Adipocyte (in vitro differentiated cells): Measurements from ENCODE around the gene CAMTA1.
A peak's percentile ranks its signal among the peaks of the same experiment; 100 is the strongest.

ENCODE experiments used
- DNase-seq: peaks from one replicate; pipeline ENCODE4 v3.0.0-alpha.2; 2015; ENCODE audit warnings: low read depth
- H3K27me3 ChIP-seq: replicated peaks from 2 replicates; pipeline ENCODE4 v1.7.0; 2013; ENCODE audit warnings: mild to moderate bottlenecking, low read length, moderate library complexity; ENCODE audit not compliant: control insufficient read depth, insufficient read depth
- H3K36me3 ChIP-seq: 2 replicates; pipeline ENCODE4 v1.7.0; 2013; ENCODE audit warnings: low read length, mild to moderate bottlenecking, moderate library complexity; ENCODE audit not compliant: control insufficient read depth, insufficient read depth, severe bottlenecking
- H3K4me1 ChIP-seq: 2 replicates; pipeline ENCODE4 v1.7.0; 2013; ENCODE audit warnings: mild to moderate bottlenecking, low read length, moderate library complexity; ENCODE audit not compliant: control insufficient read depth, insufficient read depth
- H3K4me3 ChIP-seq: 2 replicates; pipeline ENCODE4 v1.7.0; 2013; ENCODE audit warnings: mild to moderate bottlenecking, low read length, moderate library complexity
- H3K9ac ChIP-seq: 2 replicates; pipeline ENCODE4 v1.7.0; 2013; ENCODE audit warnings: mild to moderate bottlenecking, low read length, moderate library complexity
- H3K9me3 ChIP-seq: 2 replicates; pipeline ENCODE4 v1.7.0; 2013; ENCODE audit warnings: mild to moderate bottlenecking, low read length, moderate library complexity; ENCODE audit not compliant: control insufficient read depth

Gene CAMTA1

DNA sequence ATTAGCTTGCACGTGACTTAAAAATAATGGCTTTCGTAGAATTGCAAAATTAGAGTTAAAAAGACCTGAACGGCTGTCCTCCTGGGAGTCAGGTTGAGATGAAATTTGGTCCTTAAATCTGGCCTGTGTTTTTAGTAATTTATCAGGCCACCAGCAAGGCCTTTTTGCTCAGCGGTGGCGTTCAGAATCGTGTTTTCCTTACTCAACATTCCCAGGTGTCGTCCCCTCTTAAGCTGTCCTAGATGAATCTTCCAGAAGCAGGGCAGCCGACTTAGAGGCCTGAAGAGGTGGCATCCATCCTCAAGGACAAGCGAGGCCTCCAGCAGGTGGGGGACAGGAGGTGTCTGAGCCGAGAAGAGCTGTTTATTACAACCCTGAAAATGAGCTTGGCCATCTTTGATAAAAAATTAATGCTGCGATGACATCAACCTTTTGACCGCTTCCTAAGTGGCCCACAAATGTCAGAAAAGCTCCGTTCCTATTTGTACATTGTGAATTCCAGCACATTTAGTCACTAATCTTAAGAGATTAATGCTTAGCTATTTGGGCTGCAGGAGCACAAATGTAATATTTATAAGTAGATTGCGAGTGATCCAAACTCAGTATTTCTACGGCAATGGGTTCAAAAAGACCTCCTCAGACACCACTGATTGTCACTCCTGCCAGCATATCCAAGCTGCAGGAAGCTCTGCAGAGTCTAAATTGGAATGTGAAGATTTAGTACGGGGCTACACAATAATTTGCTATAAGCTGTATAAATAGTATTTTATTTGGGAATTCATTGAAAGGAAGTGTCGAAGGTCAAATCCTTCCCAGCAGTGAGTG is 641.7 kb downstream of the CAMTA1 start:
- no peaks in the 10 kb centered on the region for H3K4me1 ChIP-seq
- H3K36me3 ChIP-seq: no peaks in the 10 kb centered on the region
- H3K9ac ChIP-seq: no peak overlapping the region
- peaks cover 16% of the 10 kb centered on the region for H3K27me3 ChIP-seq
- H3K4me3 ChIP-seq: no peak overlapping the region
- no peaks in the 10 kb centered on the region for H3K9me3 ChIP-seq
- no peak for DNase-seq

DNA sequence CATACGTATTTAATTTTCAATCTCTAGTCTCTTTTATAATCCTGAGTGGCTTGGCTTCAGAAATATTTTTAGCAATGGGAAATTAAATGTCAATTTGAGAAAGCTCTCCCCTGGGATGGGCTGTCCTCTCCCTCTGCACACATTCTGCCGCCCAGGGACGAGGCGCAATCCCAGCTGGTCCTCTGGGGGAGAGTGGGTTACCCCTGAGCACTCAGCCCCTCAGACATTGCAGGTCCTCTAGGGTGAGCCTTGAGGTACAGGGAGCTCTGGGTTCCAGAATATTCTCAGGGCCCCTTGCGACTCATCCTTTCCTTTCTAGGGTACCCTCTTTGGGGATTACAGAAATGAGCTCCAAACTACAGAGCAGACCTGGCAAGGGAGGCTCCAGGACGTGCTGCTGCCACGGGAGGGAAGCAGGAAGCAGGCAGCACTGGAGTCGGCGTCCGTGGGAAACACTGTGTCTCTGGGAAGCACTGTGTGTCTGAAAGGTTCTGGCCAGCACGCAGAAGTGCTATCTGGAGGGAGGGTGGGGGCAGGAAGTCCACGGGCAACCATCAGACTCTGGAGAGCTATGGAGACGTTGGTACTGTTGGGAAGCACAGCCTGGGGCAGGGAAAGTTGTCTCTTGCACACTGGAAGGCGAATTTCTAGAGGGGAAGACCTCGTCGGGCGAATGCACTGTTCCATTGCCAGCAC is 642.5 kb downstream of the CAMTA1 start:
- Histone ChIP-seq H3K9ac (no peak overlapping the region), H3K4me3 (no peak overlapping the region), H3K9me3 (no peaks in the 10 kb centered on the region), H3K27me3 (peaks cover 20% of the 10 kb centered on the region), H3K36me3 (no peaks in the 10 kb centered on the region), H3K4me1 (no peaks in the 10 kb centered on the region)
- no peak for DNase-seq

DNA sequence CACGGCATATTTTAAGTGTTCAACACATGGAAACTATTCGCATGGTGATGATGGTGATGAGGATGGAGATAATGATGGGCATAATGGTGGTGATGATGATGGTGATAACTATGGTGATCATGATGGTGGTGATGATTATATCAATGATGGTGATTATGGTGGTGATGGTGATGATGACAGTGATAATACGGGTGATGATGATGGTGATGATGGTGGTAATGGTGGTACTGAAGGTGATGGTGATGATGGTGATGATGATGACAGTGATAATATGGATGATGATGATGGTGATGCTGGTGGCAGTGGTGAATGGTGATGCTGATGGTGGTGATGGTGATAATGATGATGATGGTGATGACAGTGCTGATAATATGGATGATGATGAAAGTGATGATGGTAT is 644.0 kb downstream of the CAMTA1 start:
- Histone ChIP-seq H3K27me3 (peaks cover 28% of the 10 kb centered on the region), H3K4me3 (no peak overlapping the region), H3K9me3 (peaks cover 1% of the 10 kb centered on the region), H3K9ac (no peak overlapping the region), H3K36me3 (no peaks in the 10 kb centered on the region), H3K4me1 (no peaks in the 10 kb centered on the region)
- no peak for DNase-seq

DNA sequence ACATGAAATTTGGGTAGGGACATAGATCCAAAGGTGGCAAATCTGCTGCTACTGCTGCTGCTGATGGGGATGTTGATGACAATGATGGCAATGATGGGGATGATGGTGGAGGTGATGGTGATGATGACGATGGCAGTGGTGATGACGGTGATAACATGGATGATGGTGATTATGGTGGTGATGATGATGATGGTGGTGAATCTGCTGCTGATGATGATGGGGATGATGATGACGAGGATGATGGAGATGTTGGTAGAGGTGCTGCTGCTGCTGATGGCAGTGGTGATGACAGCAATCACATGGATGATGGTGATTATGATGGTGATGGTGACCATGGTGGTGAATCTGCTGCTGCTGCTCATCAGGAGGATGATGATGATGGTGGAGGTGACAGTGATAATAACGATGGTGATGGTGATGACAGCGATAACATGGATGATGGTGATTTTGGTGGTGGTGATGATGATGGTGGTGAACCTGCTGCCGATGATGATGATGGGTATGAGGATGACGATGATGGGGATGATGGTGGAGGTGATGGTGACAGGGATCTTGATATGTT is 644.9 kb downstream of the CAMTA1 start:
- Histone ChIP-seq H3K9me3 (peaks cover 5% of the 10 kb centered on the region), H3K9ac (no peak overlapping the region), H3K36me3 (no peaks in the 10 kb centered on the region), H3K4me1 (no peaks in the 10 kb centered on the region), H3K4me3 (no peak overlapping the region), H3K27me3 (peaks cover 30% of the 10 kb centered on the region)
- no peak for DNase-seq

DNA sequence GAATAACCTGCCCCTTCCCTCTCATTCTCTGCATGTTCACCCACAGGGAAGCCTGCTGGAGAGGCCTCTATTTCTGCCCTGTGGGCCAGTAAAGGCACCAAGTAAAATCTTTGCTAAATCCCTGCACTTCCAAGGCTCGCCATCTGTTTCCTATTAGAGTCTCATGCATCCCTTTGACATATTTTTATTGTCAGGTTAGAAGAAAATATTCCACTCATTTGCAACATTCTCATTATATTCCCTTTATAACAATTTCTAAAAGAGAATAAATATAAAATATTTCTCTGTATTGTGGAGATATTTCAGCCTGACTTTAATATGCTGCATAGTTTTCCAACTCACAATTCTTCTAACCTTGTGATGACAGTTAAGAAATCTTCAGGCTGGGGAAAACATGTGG is 645.4 kb downstream of the CAMTA1 start:
- DNase-seq: peak; percentile 69
- Histone ChIP-seq H3K4me3 (no peak overlapping the region), H3K4me1 (no peaks in the 10 kb centered on the region), H3K9me3 (peaks cover 5% of the 10 kb centered on the region), H3K9ac (no peak overlapping the region), H3K27me3 (peaks cover 35% of the 10 kb centered on the region), H3K36me3 (no peaks in the 10 kb centered on the region)

DNA sequence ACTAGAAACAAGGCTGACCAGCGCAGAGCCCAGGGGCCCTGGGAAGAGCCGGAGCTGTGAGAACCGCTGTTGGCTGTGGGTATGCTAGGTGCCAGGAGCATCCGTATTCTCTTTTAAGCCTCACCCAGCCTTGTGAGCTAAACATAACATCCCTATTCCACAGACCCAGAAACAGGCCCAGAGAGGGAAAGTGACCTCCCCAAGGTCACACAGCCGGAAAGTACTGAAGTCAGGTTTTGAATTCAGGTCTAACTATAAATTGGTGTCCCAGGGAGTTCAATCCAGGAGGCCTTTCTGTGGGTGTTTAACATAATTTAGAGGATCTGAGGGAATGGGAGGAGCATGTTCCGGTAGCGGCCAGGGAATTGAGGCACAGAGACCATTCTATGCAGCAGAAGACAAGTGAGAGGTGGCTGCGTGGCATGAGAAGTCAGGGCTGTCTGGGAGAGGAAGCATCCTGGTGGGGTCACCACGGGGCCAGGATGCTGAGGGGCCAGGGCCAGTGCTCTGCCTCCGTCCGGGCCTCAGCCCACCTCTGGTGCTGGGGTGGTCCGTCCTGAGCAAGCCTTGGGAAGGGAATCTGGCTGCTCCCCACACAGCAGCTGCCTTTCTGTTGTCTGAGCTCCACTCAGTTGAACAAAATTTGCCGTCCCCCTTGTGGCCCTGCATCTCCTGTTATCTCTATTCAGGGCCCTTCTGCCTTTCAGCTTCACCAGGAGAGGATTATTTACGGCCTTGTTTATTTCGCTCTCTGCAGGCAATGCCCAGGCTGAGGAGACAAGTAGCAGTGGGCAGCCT is 647.0 kb downstream of the CAMTA1 start:
- Histone ChIP-seq H3K9me3 (peaks cover 5% of the 10 kb centered on the region), H3K9ac (no peak overlapping the region), H3K4me3 (no peak overlapping the region), H3K36me3 (no peaks in the 10 kb centered on the region), H3K27me3 (peaks cover 36% of the 10 kb centered on the region), H3K4me1 (no peaks in the 10 kb centered on the region)
- no peak for DNase-seq

DNA sequence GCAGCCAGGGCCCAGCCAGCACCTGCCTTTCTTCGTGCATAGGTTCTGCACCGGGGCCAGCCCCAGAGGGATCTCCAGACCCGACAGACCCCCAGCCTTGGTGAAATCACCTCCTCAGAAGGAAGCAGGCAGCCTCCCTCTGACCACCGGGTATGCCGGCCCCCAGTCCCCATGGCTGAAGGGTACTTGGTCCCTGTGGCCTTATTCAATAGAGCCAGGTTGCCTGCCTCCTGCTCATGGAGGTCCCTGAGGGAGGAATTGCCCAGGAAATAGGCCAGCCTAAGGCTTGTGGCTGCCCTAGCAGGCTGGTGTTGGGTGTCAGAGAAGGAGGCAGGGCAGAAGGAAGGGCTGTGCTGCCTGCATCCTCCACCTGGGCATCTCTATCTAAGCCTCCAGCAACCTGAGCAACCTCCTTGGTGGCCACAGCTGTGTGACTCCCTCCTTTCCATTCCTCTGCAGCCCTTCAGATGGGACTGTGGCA is 647.7 kb downstream of the CAMTA1 start:
- Histone ChIP-seq H3K27me3 (peaks cover 33% of the 10 kb centered on the region), H3K9ac (no peak overlapping the region), H3K9me3 (peaks cover 5% of the 10 kb centered on the region), H3K4me1 (no peaks in the 10 kb centered on the region), H3K4me3 (no peak overlapping the region), H3K36me3 (no peaks in the 10 kb centered on the region)
- DNase-seq: no peak

DNA sequence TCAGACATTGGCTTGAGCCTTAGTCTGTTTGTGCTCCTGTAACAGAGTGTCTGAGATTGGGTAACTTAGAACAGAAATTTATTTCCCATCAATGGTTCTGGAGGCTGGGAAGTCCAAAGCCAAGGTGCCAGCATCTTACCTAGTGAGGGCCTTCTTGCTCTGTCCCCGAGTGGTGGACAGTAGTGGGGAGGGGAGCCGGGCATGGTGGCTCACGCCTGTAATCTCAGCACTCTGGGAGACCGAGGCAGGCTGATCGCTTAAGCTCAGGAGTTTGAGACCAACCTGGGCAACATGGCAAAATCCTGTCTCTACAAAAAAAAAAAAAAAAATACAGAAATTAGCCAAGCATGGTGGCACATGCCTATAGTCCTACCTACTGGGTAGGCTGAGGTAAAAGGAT is 649.3 kb downstream of the CAMTA1 start:
- H3K9ac ChIP-seq: no peak overlapping the region
- H3K4me3 ChIP-seq: no peak overlapping the region
- H3K9me3 ChIP-seq: peaks cover 5% of the 10 kb centered on the region
- H3K4me1 ChIP-seq: no peaks in the 10 kb centered on the region
- no peaks in the 10 kb centered on the region for H3K36me3 ChIP-seq
- peaks cover 29% of the 10 kb centered on the region for H3K27me3 ChIP-seq
- DNase-seq: no peak

DNA sequence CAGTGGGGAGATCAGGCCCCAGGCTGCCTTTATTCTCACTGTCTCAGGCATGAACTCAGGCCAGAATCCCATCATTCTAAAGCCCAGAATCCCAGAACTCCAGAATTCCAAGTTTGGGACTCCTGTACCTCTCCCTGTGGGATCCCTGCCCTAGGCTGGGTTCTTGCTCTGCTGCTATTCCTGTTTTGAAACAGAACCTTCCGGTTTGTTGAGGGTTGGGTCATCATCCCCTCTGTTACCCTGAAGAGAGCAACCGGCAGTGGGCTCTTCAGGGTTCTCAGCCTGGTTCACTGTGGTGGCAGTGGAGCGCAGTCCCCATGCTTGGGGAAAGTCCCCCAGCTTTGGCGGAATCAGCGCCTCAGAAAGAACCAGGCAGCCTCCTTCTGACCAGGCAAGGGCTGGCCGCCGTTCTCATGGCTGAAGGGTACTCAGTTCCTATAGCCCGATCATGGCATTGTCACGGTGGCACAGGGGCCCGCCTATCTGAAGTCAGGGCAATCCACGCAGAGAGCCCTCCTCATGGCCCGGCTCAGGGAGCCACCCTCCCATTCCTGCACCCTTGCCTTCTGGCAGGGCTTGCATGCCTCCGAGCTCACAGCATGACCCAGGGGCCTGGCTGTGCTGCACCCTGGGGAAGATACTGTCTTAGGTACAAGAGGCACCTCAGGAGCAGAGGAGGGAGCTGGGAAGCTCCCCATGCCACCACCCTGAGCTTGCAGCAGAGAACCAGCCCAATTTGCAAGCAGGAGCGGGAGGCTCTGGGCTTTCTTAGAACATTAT is 650.2 kb downstream of the CAMTA1 start:
- no peak overlapping the region for H3K9ac ChIP-seq
- DNase-seq: no peak
- H3K9me3 ChIP-seq: peaks cover 5% of the 10 kb centered on the region
- no peaks in the 10 kb centered on the region for H3K36me3 ChIP-seq
- H3K27me3 ChIP-seq: peaks cover 29% of the 10 kb centered on the region
- peaks cover under 1% of the 10 kb centered on the region for H3K4me1 ChIP-seq
- H3K4me3 ChIP-seq: no peak overlapping the region

DNA sequence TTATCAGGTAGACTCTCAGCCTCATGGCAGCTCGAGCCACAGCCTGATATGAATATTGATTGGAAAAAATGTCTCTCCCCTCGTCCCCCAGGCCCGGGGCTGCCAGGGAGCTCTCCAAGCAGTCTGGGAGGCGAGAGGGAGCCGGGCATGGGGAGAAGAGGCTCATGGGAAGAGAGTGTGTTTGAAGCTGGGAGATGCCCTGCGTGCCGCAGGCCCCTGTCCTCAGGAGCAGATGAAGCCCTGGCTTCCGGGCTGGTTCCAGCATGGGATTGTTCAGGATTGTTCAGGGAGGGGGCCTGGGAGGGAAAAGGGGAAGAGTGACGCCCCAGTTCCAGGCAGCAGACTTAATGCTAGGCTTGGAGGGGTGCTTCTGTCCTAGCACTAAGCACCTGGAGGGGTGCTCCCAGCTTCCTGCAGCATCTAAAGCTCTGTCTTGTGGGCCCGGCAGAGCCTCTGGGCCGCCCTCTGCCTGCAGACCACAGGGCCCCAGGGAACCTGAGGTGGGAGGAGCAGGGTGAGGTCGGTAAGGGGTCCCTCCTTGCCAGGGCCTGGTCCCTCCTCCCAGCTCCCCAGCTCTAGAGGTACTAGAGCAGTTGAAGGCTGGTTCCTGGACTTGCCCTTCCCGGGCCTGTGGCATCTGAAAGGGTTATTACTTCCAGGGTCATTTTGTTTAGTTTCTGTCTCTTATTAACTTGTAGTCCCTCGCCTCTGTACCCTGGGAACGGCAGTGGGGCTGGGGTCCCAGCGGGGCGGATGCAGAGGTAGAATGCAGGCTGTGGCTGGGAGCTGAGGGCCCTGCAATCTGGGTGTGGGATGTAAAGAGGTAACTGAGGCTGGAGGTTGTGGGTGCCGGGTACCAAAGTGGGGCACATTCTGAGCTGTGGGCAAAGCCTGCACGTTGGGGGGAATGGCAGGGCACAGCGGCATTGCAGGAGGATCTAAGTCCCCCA is 651.1 kb downstream of the CAMTA1 start:
- H3K4me3 ChIP-seq: no peak overlapping the region
- H3K9me3 ChIP-seq: peaks cover 5% of the 10 kb centered on the region
- H3K27me3 ChIP-seq: peaks cover 26% of the 10 kb centered on the region
- H3K36me3 ChIP-seq: no peaks in the 10 kb centered on the region
- H3K9ac ChIP-seq: no peak overlapping the region
- DNase-seq: no peak
- H3K4me1 ChIP-seq: peaks cover 7% of the 10 kb centered on the region
